H1 (cell line): ENCODE data around the gene UBE3C. TPM values are rescaled to one million over a fixed set of nuclear protein-coding genes. Genes with fewer than 3 reads are reported as not detected.

Experiments
- BACH1 ChIP-seq: IDR thresholded peaks from 2 replicates; pipeline ENCODE4 v1.6.1; 2012; ENCODE audit warnings: low read length, improper control_type of control experiment
- EGR1 ChIP-seq: IDR thresholded peaks from 2 replicates; pipeline ENCODE4 v1.6.1; 2011; ENCODE audit warnings: low read depth, low read length, borderline replicate concordance
- EZH2 ChIP-seq: fragments of 200-600 bp; sonication (generic); IDR thresholded peaks from 2 replicates; pipeline ENCODE4 v1.7.1; 2012; ENCODE audit warnings: low read depth, mild to moderate bottlenecking, moderate library complexity, low read length, inconsistent platforms; ENCODE audit not compliant: severe bottlenecking
- GTF2F1 ChIP-seq: IDR thresholded peaks from 2 replicates; pipeline ENCODE4 v1.6.1; 2012; ENCODE audit warnings: low read depth, low read length, improper control_type of control experiment, borderline replicate concordance
- JUN ChIP-seq: IDR thresholded peaks from 2 replicates; pipeline ENCODE4 v1.6.1; 2011; ENCODE audit warnings: low read depth, mild to moderate bottlenecking, improper control_type of control experiment, low read length
- JUND ChIP-seq: IDR thresholded peaks from 2 replicates; pipeline ENCODE4 v1.6.1; 2011; ENCODE audit warnings: mild to moderate bottlenecking, improper control_type of control experiment, low read length
- NANOG ChIP-seq: IDR thresholded peaks from 2 replicates; pipeline ENCODE4 v1.6.1; 2011; ENCODE audit warnings: low read length, low read depth, mild to moderate bottlenecking, inconsistent platforms; ENCODE audit not compliant: insufficient read depth, poor library complexity, severe bottlenecking
- SIRT6 ChIP-seq: IDR thresholded peaks from one replicate; pipeline ENCODE4 v1.7.1; 2012; ENCODE audit warnings: low read length, inconsistent platforms
- polyA plus RNA-seq, 7 experiments: library from polyadenylated mRNA; depleted of rRNA in 3 of 7; stranded (reverse) in 5 of 7; unstranded in 2 of 7; fragments of >200 nt in 5 of 7; fragments of 200-250 nt in 2 of 7; gene quantifications; 1 replicate in 5 of 7; 2 replicates in 1 of 7; 4 replicates in 1 of 7; pipeline versions ENCODE4 v1.2.1 to v1.2.3, GENCODE V29; 2011 to 2013; ENCODE audit warnings: missing spikeins in 2 of 7, mixed read lengths in 2 of 7
- total RNA-seq: library from RNA; stranded (reverse); fragmentation: NEBNext Ultra II Directional; extraction: Animal tissue kit (Norgen Biotek cat#: 25700); gene quantifications from 2 replicates; pipeline ENCODE4 v1.2.1, GENCODE V29; 2021

Gene UBE3C
- total and polyA plus RNA-seq, 2 of the 8 experiments (the other 6 are each of a cell fraction or from before 2014, with no cell fraction given), result 32.0 to 54.1 TPM

GRCh38 chr7:157220916-157221569 is 82.3 kb downstream of the UBE3C start (continued):
- no peak for TF ChIP-seq EZH2
- no peak for TF ChIP-seq JUND
- no peak for TF ChIP-seq GTF2F1
- TF ChIP-seq SIRT6, result no peak
- no peak for TF ChIP-seq NANOG
- no peak for TF ChIP-seq EGR1
- TF ChIP-seq JUN, result no peak
- TF ChIP-seq BACH1, result no peak
